HG03442 (cell line): ENCODE data around the gene KHK.

Source experiments
- ATAC-seq: cut with Tn5 transposase; IDR thresholded peaks from one replicate; pipeline ENCODE4 v1.9.1; 2021; ENCODE audit warnings: mild to moderate bottlenecking, moderate library complexity; ENCODE audit not compliant: unreplicated experiment

The KHK gene

DNA sequence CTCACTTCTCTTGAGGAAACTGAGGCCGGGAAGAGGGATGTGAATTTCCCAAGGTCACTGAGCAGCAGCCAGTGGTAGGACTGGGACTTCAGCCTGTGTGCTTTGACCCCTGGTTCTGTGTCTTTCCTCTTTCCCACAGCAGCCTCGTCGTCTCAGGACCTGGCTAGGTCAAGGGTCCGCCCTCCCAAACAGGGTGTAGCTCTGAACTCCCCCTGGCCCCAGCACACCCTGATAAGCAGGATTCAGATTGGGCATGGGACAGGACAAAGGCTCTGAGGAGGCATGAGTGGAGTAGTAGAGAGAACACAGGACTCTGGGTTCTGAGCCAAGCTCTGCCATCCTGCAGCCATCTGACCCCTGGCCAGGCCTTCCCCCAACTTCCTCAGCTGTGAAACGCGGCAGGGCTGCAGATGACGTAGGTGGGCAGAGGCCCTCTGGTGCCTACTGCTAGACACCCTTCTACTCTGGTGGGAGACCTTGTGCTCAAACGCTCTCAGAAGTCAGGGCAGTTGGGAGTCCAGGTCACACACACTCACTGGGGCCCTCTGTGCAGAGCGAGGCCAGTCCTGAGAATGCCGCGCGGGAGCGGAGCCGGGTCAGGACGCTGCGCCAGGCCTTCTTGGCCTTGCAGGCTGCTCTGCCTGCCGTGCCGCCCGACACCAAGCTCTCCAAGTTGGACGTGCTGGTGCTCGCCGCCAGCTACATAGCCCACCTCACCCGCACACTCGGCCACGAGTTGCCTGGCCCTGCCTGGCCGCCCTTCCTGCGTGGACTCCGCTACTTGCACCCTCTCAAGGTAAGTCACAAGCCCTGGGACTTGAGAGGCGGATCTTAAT, 63.2 kb downstream of the KHK start:
- no peak for ATAC-seq
